SJCRH30 (cell line): Measurements from ENCODE around the gene CCNI. TPM values are rescaled to one million over a fixed set of nuclear protein-coding genes. Genes with fewer than 3 reads are reported as not detected.

Experiments
- total RNA-seq: library from RNA; depleted of rRNA; stranded (reverse); fragments of >200 nt; shearing (Covaris generic); gene quantifications from 2 replicates; pipeline ENCODE4 v1.2.3, GENCODE V29; 2014; rRNA removed

The CCNI gene
- total RNA-seq, 1 experiment from 2014 or later: 371 TPM

Other genes starting within 250 kb of the CCNI start
- not detected in 2 replicates for gene SOWAHB, start 177.8 kb downstream of the CCNI start, total RNA-seq
- gene SEPTIN11, start 126.2 kb downstream of the CCNI start, total RNA-seq: 281 and 294 TPM in 2 replicates
- gene CCNG2, start 81.2 kb upstream of the CCNI start, total RNA-seq: 48.0 and 52.6 TPM in 2 replicates